GM12801 (cell line): ENCODE measurements around the gene KLF13.

Experiments used
- TF ChIP-seq, protein P1 (sequence below): IDR thresholded peaks from one replicate; pipeline ENCODE4 v1.5.1; 2011; ENCODE audit warnings: control low read depth; ENCODE audit not compliant: insufficient read length; ENCODE audit errors: extremely low read depth

The KLF13 gene

DNA sequence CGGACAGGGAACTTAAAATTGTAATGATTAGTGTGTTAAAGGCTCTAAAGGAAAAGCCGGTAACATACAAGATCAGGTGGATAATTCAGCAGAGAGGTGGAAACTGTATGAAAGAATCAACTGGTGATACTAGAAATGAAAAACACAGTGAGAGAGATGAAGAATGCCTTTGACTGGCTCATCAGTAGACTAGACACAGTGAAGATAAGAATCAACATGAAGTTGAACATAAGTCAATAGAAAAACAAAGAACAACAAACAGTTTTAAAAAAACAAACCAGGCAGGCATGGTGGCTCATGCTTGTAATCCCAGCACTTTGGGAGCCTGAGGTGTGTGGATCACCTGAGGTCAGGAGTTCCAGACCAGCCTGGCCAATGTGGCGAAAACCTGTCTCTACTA is 82.1 kb downstream of the KLF13 start:
- TF ChIP-seq, protein P1, sequence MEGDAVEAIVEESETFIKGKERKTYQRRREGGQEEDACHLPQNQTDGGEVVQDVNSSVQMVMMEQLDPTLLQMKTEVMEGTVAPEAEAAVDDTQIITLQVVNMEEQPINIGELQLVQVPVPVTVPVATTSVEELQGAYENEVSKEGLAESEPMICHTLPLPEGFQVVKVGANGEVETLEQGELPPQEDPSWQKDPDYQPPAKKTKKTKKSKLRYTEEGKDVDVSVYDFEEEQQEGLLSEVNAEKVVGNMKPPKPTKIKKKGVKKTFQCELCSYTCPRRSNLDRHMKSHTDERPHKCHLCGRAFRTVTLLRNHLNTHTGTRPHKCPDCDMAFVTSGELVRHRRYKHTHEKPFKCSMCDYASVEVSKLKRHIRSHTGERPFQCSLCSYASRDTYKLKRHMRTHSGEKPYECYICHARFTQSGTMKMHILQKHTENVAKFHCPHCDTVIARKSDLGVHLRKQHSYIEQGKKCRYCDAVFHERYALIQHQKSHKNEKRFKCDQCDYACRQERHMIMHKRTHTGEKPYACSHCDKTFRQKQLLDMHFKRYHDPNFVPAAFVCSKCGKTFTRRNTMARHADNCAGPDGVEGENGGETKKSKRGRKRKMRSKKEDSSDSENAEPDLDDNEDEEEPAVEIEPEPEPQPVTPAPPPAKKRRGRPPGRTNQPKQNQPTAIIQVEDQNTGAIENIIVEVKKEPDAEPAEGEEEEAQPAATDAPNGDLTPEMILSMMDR, result no peak

DNA sequence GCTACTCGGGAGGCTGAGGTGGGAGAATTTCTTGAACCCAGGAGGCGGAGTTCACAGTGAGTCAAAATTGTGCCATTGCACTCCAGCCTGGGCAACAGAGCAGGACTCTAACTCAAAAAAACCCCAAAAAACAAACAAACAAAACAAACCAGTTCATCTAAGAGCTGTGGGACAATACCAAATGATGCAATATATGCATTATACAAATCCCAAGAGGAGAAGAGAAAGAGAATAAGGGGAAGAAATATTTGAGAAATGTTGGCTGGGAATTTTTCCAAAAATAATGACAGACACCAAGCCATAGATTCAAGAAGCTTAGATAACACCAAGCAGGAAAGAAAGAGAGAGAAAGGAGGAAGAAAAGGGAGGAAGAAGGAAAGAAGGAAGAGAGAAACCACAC is 82.5 kb downstream of the KLF13 start:
- TF ChIP-seq, protein P1, result no peak

DNA sequence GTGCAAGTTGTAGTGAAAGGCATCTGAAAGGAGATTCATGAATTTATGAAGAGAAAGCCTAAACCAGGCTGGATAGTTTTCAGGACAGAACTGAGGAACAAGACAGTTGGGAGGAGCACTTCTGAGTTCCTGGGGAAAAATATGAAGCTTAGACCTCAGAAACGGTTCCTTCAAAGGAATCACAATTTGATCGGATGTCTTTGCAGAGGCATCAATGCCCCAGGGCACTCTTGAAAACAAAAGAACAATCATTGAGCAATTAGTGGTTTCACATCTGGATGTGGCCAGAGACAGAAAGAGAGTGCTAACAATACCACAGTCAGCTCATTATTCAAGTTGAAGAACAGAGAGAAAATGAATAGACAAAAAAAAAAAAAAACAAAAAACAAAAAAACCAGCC is 86.2 kb downstream of the KLF13 start:
- TF ChIP-seq, protein P1, result no peak

DNA sequence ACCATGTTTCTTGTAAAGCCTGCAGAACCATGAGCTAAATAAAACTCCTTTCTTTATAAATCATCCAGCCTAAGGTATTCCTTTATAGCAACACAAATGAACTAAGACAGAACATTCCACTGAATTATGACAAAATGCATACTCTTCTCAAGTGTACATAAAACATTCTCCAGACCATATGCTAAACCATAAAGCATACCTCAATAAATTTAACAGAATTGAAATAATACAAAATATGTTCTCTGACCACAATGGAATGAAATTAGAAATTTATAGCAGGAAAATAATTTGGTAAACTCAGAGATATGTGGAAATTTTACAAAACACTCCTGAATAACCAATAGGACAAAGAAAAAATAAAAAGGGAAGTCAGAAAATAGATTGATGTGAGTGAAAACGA is 88.6 kb downstream of the KLF13 start:
- TF ChIP-seq, protein P1, result no peak

DNA sequence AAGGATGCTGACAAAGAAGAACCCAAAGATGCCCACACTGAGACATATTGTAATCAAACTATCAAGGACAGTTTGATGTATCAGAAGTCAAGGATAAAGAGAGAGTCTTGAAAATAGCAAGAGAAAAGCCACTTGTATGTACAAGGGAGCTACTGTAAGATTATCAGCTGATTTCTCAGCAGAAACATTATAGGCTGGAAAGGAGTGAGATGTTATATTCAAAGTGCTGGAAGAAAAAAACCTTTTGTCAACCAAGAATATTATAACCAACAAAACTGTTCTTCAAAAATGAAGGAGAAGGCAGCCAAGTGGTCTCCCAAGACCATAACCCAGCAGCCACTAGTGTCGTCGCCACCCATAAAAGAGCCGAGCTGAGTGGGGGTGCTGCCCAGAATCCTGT is 93.2 kb downstream of the KLF13 start:
- TF ChIP-seq, protein P1, result no peak

DNA sequence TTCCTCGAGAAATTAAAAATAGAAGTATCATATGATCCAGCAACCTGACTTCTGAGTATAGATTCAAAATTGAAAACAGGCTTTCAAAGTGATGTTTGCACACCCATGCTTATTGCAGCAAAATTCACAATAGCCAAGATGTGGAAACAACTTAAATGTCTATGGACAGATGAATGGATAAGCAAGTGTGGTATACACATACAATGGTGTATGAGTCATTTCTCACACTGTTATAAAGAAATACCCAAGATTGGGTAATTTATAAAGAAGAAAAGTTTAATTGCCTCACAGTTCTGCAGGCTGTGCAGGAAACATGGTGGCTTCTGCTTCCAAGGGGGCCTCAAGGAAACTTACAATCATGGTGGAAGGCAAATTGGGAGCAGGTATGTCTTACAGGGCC is 100.8 kb downstream of the KLF13 start:
- TF ChIP-seq, protein P1, result no peak
